HCT116 (cell line): ENCODE data around the gene RASA2. TPM values are rescaled to one million over a fixed set of nuclear protein-coding genes. Genes with fewer than 3 reads are reported as not detected.

Experiments
- ATAC-seq: fragments of 200-7000 bp; cut with Tn5 transposase; 2 replicates; pipeline ENCODE4 v1.9.1; 2020; ENCODE audit warnings: mild to moderate bottlenecking, moderate library complexity
- BruUV-seq: library from RNA; stranded (reverse); fragments of 400-500 nt; replicated peaks from 2 replicates; lab custom pipeline; 2021; lab: Mats Ljungman, UMichigan
- CTCF ChIA-PET: fragments of 300-600 bp; sonication (Branson Sonifier 250); formaldehyde crosslinking; loops from one replicate; lab custom pipeline; 2021; ENCODE audit warnings: antibody characterized with exemption; lab: Charles Lee
- POLR2A ChIA-PET: fragments of 300-600, 350-600 bp; sonication (Branson Sonifier 250); formaldehyde crosslinking; loops from one replicate; lab custom pipeline; 2021; ENCODE audit warnings: antibody characterized with exemption; lab: Charles Lee
- RAD21 ChIA-PET, 2 experiments: fragments of 300-600 bp; sonication (Branson Sonifier 250); formaldehyde crosslinking; loops; one replicate each; lab custom pipeline; 2023; ENCODE audit warnings: low total read pairs in 2 of 2; ENCODE audit not compliant: uncharacterized antibody in 2 of 2, unreplicated experiment in 2 of 2, low non-redundant PET in 1 of 2; lab: Charles Lee
- DNase-seq: peaks from one replicate; pipeline ENCODE4 v3.0.0-alpha.2; 2010; ENCODE audit warnings: low read depth, low spot score
- H2AFZ ChIP-seq: fragments of 200-600 bp; shearing (Covaris generic), sonication (generic); 2 replicates; pipeline ENCODE4 v1.6.1; 2017; ENCODE audit warnings: low read depth, mixed run types, mixed read lengths, antibody characterized with exemption, low read length; ENCODE audit not compliant: poor library complexity, severe bottlenecking
- H3K27ac ChIP-seq: 2 replicates; pipeline ENCODE4 v1.5.1; 2012; ENCODE audit warnings: low read depth, low read length
- H3K27me3 ChIP-seq: fragments of 200-600 bp; sonication (generic); 2 replicates; pipeline ENCODE4 v1.6.1; 2016; ENCODE audit warnings: mixed run types, low read length, mixed read lengths; ENCODE audit not compliant: insufficient read depth
- H3K36me3 ChIP-seq, 2 experiments: fragments of 200-500 bp in 1 of 2; fragments of 200-600 bp in 1 of 2; sonication (Bioruptor generic) in 1 of 2; sonication (generic) in 1 of 2; 2 replicates each; pipeline versions ENCODE4 v1.5.1 to v1.6.1; 2014 to 2016; ENCODE audit warnings: low read length in 2 of 2, inconsistent platforms in 1 of 2, mixed read lengths in 1 of 2, mixed run types in 1 of 2; ENCODE audit not compliant: insufficient read depth in 2 of 2, control insufficient read depth in 1 of 2
- H3K4me1 ChIP-seq, 2 experiments: fragments of 200-600 bp in 1 of 2; sonication (generic) in 1 of 2; 2 replicates each; pipeline versions ENCODE4 v1.5.1 to v1.6.1; 2012 to 2017; ENCODE audit warnings: low read length in 2 of 2, inconsistent platforms in 1 of 2, mild to moderate bottlenecking in 1 of 2, mixed read lengths in 1 of 2, mixed run types in 1 of 2, moderate library complexity in 1 of 2; ENCODE audit not compliant: insufficient read depth in 2 of 2, control insufficient read depth in 1 of 2
- H3K4me2 ChIP-seq: fragments of 200-600 bp; sonication (generic); 2 replicates; pipeline ENCODE4 v1.6.1; 2017; ENCODE audit warnings: mixed run types, low read length, mixed read lengths
- H3K4me3 ChIP-seq, 2 experiments: fragments of 200-600 bp in 1 of 2; sonication (generic) in 1 of 2; replicated peaks in 1 of 2; 2 replicates each; pipeline ENCODE4 v1.5.1; 2011 to 2016; ENCODE audit warnings: low read length in 2 of 2, control low read depth in 1 of 2, low read depth in 1 of 2, mild to moderate bottlenecking in 1 of 2, mixed read lengths in 1 of 2, mixed run types in 1 of 2
- H3K79me2 ChIP-seq: fragments of 200-600 bp; sonication (generic); 2 replicates; pipeline ENCODE4 v1.6.1; 2017; ENCODE audit warnings: mild to moderate bottlenecking, mixed run types, low read length, moderate library complexity, mixed read lengths; ENCODE audit not compliant: insufficient read depth
- H3K9ac ChIP-seq: fragments of 200-600 bp; sonication (generic); 2 replicates; pipeline ENCODE4 v1.6.1; 2016; ENCODE audit warnings: low read length, mixed read lengths
- H3K9me2 ChIP-seq: fragments of 200-600 bp; sonication (generic), shearing (Covaris generic); 2 replicates; pipeline ENCODE4 v1.6.1; 2017; ENCODE audit warnings: mixed run types, mild to moderate bottlenecking, moderate library complexity; ENCODE audit not compliant: insufficient read depth
- H3K9me3 ChIP-seq, 2 experiments: fragments of 200-500 bp in 1 of 2; fragments of 200-600 bp in 1 of 2; sonication (Bioruptor generic) in 1 of 2; sonication (generic) in 1 of 2; 2 replicates each; pipeline ENCODE4 v1.6.1; 2014 to 2017; ENCODE audit warnings: low read length in 2 of 2, mixed read lengths in 2 of 2, inconsistent platforms in 1 of 2, low read depth in 1 of 2, mild to moderate bottlenecking in 1 of 2, mixed run types in 1 of 2, moderate library complexity in 1 of 2; ENCODE audit not compliant: control insufficient read depth in 1 of 2, insufficient read depth in 1 of 2
- H4K20me1 ChIP-seq: fragments of 200-600 bp; sonication (generic), shearing (Covaris generic); 2 replicates; pipeline ENCODE4 v1.6.1; 2017; ENCODE audit warnings: mixed run types, mild to moderate bottlenecking, moderate library complexity; ENCODE audit not compliant: insufficient read depth
- EZH2phosphoT487 ChIP-seq: fragments of 200-600 bp; IDR thresholded peaks from 2 replicates; pipeline ENCODE4 v1.6.1; 2018; ENCODE audit warnings: antibody characterized with exemption, borderline replicate concordance
- RAD21 ChIP-seq: IDR thresholded peaks from 2 replicates; pipeline ENCODE4 v1.6.1; 2012; ENCODE audit warnings: low read depth, mild to moderate bottlenecking
- YY1 ChIP-seq: IDR thresholded peaks from 2 replicates; pipeline ENCODE4 v1.6.1; 2011; ENCODE audit warnings: low read length, low read depth, moderate library complexity, mild to moderate bottlenecking; ENCODE audit not compliant: insufficient replicate concordance; ENCODE audit errors: extremely low read depth
- intact Hi-C: fragments of 100-400 bp; cut with micrococcal nuclease; formaldehyde crosslinking; loops from 2 replicates; pipeline ENCODE4 v1.10.0; 2022
- total RNA-seq: library from RNA; stranded (reverse); gene quantifications from one replicate; pipeline ENCODE4 v1.2.1, GENCODE V29; 2021; ENCODE audit not compliant: unreplicated experiment
- TF ChIP-seq, protein P1 (sequence below), 3 experiments: fragments of 200-600 bp in 1 of 3; sonication (generic) in 1 of 3; IDR thresholded peaks in 2 of 3; conservative IDR thresholded peaks in 1 of 3; 2 replicates each; pipeline ENCODE4 v1.5.1; 2012 to 2017; ENCODE audit warnings: low read depth in 2 of 3, low read length in 2 of 3, antibody characterized with exemption in 1 of 3, borderline replicate concordance in 1 of 3, control low read depth in 1 of 3, mild to moderate bottlenecking in 1 of 3, mixed read lengths in 1 of 3, mixed run types in 1 of 3, moderate library complexity in 1 of 3; ENCODE audit not compliant: insufficient read depth in 1 of 3
- TF ChIP-seq, protein P2 (sequence below): IDR thresholded peaks from 2 replicates; pipeline ENCODE4 v1.6.1; 2012
- TF ChIP-seq, protein P3 (sequence below): IDR thresholded peaks from 2 replicates; pipeline ENCODE4 v1.6.1; 2012

The RASA2 gene
- total RNA-seq, 1 experiment from 2014 or later = 12.8 TPM

DNA sequence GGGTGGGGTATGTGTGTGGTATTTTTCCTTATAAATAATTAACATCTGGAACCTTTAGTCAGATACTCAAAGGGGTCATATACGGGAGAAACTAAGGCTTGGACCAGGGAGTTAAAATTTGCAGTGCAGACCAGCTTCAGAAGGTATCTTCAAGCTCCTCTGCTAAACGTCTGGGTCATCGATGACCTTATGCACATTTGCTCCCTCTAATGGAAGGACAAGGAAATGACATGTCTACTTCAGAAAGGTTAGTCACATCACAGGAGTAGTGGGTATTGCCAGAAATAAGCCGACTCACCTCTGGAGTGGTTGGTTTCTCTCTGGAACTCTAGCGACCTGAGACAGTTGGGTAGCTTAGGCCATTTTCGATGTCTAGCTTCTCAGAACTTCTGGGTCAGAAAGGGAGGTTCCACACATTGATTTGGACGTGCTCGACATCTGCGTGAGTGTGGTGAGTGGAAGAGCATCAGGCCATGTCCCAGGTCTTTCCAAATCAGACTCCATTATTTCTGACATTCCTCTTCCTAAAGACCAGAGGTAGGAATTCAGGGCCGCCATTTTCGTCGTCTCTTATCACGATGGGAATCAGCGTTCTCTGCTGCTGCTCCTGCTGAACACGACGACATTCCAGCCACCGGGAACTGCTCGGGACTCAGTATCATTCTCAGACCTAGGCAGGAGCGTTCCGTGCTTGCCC, 31.8 kb upstream of the RASA2 start:
- BruUV-seq = no TSS peak
- CTCF ChIA-PET = interaction anchor here (0.6 to 4.6 kb wide), 16 partner anchors 10 to 223 kb away, joined by 3 to 104 read pairs (median 5); partner anchors contain the start of genes PXYLP1 and ZBTB38

More for the DNA sequence above, 31.8 kb upstream of the RASA2 start:
- Histone ChIP-seq H3K4me3 (no peak overlapping the region), H3K4me1 (peaks cover 0 to 8% of the 10 kb centered on the region in 2 experiments; a peak in 2 of 4 replicates), H3K27me3 (no peaks in the 10 kb centered on the region), H3K27ac (no peak overlapping the region), H3K4me2 (peak overlapping the region; percentile 42), H3K9ac (no peak overlapping the region), H4K20me1 (no peaks in the 10 kb centered on the region), H2AFZ (peak overlapping the region; percentile 77)
- RAD21 ChIA-PET = interaction anchor here (0.5 to 1.5 kb wide), 6 partner anchors 13 to 151 kb away, joined by 4 to 6 read pairs (median 4); no protein-coding TSS in a partner anchor
- DNase-seq = peak; percentile 70
- intact Hi-C loops = loop anchor here (1.0 to 10.0 kb wide), 2 partner anchors 94 to 450 kb away; no protein-coding TSS in a partner anchor
- peak; percentile 91 for ATAC-seq
- POLR2A ChIA-PET = interaction anchor here (0.7 to 1.3 kb wide), 2 partner anchors 88 to 143 kb away, joined by 5 read pairs; no protein-coding TSS in a partner anchor
- TF ChIP-seq, protein P1, sequence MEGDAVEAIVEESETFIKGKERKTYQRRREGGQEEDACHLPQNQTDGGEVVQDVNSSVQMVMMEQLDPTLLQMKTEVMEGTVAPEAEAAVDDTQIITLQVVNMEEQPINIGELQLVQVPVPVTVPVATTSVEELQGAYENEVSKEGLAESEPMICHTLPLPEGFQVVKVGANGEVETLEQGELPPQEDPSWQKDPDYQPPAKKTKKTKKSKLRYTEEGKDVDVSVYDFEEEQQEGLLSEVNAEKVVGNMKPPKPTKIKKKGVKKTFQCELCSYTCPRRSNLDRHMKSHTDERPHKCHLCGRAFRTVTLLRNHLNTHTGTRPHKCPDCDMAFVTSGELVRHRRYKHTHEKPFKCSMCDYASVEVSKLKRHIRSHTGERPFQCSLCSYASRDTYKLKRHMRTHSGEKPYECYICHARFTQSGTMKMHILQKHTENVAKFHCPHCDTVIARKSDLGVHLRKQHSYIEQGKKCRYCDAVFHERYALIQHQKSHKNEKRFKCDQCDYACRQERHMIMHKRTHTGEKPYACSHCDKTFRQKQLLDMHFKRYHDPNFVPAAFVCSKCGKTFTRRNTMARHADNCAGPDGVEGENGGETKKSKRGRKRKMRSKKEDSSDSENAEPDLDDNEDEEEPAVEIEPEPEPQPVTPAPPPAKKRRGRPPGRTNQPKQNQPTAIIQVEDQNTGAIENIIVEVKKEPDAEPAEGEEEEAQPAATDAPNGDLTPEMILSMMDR (IDR thresholded peaks at IDR 0.05 in 2 of 3, conservative IDR thresholded peaks at IDR 0.05 in 1 of 3; ENCODE audit: borderline replicate concordance in 1 of 3, insufficient read depth in 1 of 3, low read depth in 2 of 3, low read length in 2 of 3) = peak; percentile 68 to 74 (median 74); a peak in 5 of 6 replicates
- peak; percentile 26 for TF ChIP-seq YY1
- peak; percentile 73 for TF ChIP-seq RAD21
- TF ChIP-seq, protein P2, sequence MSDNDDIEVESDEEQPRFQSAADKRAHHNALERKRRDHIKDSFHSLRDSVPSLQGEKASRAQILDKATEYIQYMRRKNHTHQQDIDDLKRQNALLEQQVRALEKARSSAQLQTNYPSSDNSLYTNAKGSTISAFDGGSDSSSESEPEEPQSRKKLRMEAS = no peak
- TF ChIP-seq, protein P3, sequence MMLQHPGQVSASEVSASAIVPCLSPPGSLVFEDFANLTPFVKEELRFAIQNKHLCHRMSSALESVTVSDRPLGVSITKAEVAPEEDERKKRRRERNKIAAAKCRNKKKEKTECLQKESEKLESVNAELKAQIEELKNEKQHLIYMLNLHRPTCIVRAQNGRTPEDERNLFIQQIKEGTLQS = no peak
- no peak for TF ChIP-seq EZH2phosphoT487
- TF ChIP-seq, all 23 proteins: peak for 3
- H3K79me2 ChIP-seq = no peaks in the 10 kb centered on the region
- no peaks in the 10 kb centered on the region for H3K36me3 ChIP-seq
- H3K9me3 ChIP-seq = no peaks in the 10 kb centered on the region
- H3K9me2 ChIP-seq = no peaks in the 10 kb centered on the region
